ENCODE measurements around the gene IGFN1. TPM values are rescaled to one million over a fixed set of nuclear protein-coding genes. Genes with fewer than 3 reads are reported as not detected.

Gene IGFN1
- total and polyA plus RNA-seq, 9 of the 15 experiments (the other 6 are each of a cell fraction or from before 2014, with no cell fraction given): 0.04 TPM; not detected in 8

- H3K9me1 ChIP-seq (ENCODE audit: control insufficient read depth, insufficient read depth, low read length): no peaks in the 10 kb centered on the region
- no peaks in the 10 kb centered on the region for H3K79me2 ChIP-seq (ENCODE audit: control insufficient read depth, insufficient read depth, low read length)
- no peak for FAIRE-seq
- intact Hi-C loops (cut with micrococcal nuclease) (no loop called here), in situ Hi-C loops (cut with MboI) (no loop called here)
- POLR2A ChIA-PET: interaction anchor here (0.7 to 2.3 kb wide), 7 partner anchors 9 to 29 kb away, joined by 3 to 14 read pairs (median 4); partner anchors contain the start of gene TMEM9
- H3K9ac ChIP-seq (ENCODE audit: insufficient read depth in 1 of 2, low read depth in 2 of 2, low read length in 2 of 2): 0 out of 4 replicates have a peak overlapping the region, but pooled peaks of 1 of the 2 experiments have one; percentile 46
- no peak overlapping the region for H3K4me3 ChIP-seq
- 93% methylated on average over 15 of the region's 16 CpGs for WGBS (ENCODE audit: insufficient coverage, low coverage, missing lambda C conversion rate)
- no TSS peak for BruUV-seq (replicated peaks)
- DNase-seq (ENCODE audit: extremely low read depth in 1 of 4, low spot score in 3 of 4): no peak
- H3K27me3 ChIP-seq (ENCODE audit: control insufficient read depth in 2 of 2, insufficient read depth in 2 of 2, low read length in 2 of 2): no peaks in the 10 kb centered on the region
- H2AFZ ChIP-seq (ENCODE audit: low read depth, low read length): no peak overlapping the region
- ATAC-seq: no peak
- CTCF ChIA-PET (ENCODE audit: low intra/inter-chr PET ratio): no interaction called here
- peaks cover 9% of the 10 kb centered on the region for H4K20me1 ChIP-seq (replicated peaks; ENCODE audit: control insufficient read depth, insufficient read depth, low read length)
- H3K4me1 ChIP-seq (replicated peaks in 1 of 2; ENCODE audit: control insufficient read depth in 2 of 2, insufficient read depth in 2 of 2, low read length in 2 of 2): no peaks in the 10 kb centered on the region
- H3K27ac ChIP-seq (ENCODE audit: extremely low read depth, low read depth, low read length): no peak overlapping the region
- H3K36me3 ChIP-seq (ENCODE audit: control insufficient read depth, insufficient read depth, low read length): peaks cover 98% of the 10 kb centered on the region
- no peak overlapping the region for H3K4me2 ChIP-seq (ENCODE audit: insufficient read depth, low read length)
- H3K9me3 ChIP-seq (replicated peaks; ENCODE audit: control insufficient read depth, insufficient read depth, low read depth, low read length): no peaks in the 10 kb centered on the region
- TF ChIP-seq COPS2 (conservative IDR thresholded peaks at IDR 0.05): no peak
- TF ChIP-seq ATF7 (IDR thresholded peaks at IDR 0.05): no peak
- 0 out of 2 replicates have a peak, but pooled peaks have one; percentile 8 for TF ChIP-seq RBFOX2 (IDR thresholded peaks at IDR 0.05; ENCODE audit: low read depth, low read length)
These were observed 47.5 kb upstream of the IGFN1 start for GRCh38 chr1:201142849-201143725.

Data from K562 (cell line).